NCI-H526 treated with DMSO at 0.1 percent for 48 hours (cell line): ENCODE measurements around the gene SYNGR1.

ENCODE experiments used
- DNase-seq: peaks from one replicate; lab custom pipeline; 2025; lab: John Stamatoyannopoulos, UW

The SYNGR1 gene, protein sequence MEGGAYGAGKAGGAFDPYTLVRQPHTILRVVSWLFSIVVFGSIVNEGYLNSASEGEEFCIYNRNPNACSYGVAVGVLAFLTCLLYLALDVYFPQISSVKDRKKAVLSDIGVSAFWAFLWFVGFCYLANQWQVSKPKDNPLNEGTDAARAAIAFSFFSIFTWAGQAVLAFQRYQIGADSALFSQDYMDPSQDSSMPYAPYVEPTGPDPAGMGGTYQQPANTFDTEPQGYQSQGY

GRCh38 chr22:39349967-39350726 is at the start of gene SYNGR1:
TSS of gene SYNGR1 (plus strand) at chr22:39349991. CDS start at chr22:39350011, 20 bp downstream.
- no peak for DNase-seq

- no peak for DNase-seq
Measured at GRCh38 chr22:39300186-39300830, 49.5 kb upstream of the SYNGR1 start.

- DNase-seq: no peak
Measured at GRCh38 chr22:39301108-39301507, 48.7 kb upstream of the SYNGR1 start.

DNA sequence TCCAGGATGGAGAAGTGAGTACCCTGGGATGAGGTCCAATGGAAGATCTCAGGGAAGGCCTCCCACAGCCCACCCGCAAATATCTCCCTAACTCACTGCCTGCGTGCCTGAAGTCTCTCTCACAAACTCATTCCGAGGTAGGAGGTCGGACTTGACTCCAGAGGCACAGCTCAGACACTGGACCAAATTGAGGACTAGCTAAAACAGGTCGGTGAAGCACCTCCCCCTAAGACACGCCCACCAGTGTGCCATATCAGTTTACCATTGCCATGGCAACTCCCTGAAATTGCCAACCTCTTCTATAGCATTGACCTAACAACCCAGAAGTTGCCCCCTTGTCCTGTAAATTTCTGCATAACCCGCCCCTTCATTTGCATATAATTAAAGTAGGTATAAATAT is 47.9 kb upstream of the SYNGR1 start:
- no peak for DNase-seq

DNA sequence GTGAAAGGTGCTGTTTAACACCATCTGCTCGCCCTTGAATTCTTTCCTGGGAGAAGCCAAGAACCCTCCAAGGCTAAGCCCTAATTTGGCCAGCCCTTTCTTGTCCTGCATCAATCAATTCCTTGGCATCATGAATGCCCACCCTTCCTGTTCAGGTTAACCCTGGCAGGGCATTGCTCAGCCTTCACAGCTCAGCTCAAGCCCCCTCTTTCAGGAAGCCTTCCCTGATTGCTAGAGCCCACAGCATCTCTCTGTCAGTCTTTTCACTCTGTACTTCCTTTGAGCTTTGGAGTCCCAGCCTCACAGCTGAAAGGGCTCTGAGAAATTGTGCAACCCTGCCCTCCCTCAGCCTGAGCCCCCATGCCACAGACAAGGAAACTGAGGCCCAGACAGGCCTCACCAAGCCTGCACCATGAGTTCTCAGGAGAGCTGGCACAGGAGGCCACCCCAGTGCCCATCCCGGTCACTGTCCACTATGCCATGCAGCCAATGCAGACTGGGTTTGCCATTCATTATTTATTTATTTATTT is 47.3 kb upstream of the SYNGR1 start:
- no peak for DNase-seq

DNA sequence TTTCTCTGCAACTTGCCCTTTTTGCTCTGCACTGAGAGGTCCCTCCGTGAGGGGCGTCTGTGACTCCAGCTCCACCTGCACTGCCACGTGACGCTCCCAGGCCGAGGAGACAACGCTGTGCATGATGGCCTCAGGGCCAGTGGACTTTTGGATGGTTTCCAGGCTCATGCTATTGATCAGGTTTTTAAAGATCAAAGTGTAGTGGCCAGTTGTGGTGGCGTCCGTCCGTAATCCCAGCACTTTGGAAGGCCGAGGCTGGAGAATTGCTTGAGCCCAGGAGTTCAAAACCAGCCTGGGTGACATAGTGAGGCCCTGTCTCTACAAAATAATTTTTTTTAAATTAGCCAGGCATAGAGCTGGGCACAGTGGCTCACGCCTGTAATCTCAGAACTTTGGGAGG is 46.4 kb upstream of the SYNGR1 start:
- DNase-seq: no peak

DNA sequence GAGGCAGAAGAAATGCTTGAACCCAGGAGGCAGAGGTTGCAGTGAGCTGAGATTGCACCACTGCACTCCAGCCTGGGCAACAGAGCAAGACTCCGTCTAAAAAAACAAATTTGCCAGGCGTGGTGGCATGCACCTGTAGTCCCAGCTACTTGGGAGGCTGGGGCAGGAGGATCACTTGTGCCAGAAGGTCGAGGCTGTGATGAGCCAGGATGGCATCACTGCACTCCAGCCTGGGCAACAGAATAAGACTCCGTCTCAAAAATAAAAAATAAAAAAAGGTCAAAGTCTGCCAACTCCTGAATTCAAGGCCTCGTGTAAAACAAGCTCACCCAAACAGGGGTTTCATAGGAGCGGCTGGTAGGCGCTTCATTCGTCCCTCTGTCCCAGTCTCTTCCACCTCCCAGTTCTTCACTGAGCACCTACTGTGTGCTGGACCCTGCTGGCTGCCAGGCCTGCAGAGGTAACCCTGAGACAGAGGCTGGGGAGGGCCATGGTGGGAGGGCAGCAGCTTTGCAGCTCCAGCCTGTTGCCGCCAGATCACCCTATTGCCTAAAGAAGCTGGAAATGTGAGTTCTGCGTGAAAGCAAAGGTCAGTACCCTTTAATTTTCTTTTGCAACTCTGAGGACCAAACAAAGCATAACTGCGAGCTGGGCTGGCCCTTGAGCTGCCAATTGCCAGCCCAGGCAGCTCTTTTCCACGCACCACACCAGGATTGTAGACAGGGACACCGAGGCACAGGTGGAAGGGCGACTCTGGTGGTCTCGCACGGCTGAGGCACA is 45.7 kb upstream of the SYNGR1 start:
- DNase-seq: no peak

DNA sequence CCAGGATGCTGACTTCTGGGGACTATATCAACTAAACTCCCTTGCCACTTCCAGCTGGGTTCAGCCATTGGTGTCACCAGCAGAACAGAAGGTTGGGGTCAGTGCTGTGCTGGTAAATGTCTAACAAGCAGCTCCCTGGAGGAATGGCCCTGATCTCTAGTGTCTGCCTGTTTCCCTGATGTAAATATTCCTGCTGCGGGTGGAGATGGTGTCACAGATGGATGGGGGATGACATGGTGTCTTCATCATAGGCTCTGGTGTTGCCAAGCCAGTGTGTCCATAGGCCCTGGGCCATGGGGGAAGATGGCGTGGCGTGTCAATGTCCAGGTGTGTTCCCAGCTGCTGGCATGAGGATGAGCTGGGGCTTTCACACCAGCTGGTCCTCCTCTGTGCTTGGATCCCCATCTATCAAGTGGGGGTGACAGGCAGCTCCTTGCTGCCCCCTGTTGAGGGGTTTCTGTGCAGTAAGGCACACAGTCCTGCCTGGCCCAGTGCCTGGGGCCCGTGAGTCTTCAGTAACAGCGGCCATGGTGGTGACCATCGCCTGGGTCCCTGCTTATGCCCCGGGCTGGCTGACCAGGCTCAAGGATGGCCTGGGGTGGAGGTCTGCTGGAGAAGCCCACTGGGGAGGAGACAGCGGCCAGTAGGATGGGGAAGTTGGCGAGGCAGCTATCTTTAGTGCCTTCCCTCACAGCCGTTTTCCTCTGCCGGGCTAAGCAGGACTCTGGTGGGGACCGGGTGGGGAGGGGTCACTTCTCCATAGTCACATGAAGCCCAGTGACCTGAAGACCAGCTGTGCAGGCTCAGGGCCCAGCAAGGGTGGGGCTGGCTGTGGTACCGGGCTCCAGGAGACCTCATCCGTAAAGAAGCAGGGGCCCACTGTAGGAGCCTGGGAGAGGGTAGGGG is 43.1 kb upstream of the SYNGR1 start:
- DNase-seq: no peak

DNA sequence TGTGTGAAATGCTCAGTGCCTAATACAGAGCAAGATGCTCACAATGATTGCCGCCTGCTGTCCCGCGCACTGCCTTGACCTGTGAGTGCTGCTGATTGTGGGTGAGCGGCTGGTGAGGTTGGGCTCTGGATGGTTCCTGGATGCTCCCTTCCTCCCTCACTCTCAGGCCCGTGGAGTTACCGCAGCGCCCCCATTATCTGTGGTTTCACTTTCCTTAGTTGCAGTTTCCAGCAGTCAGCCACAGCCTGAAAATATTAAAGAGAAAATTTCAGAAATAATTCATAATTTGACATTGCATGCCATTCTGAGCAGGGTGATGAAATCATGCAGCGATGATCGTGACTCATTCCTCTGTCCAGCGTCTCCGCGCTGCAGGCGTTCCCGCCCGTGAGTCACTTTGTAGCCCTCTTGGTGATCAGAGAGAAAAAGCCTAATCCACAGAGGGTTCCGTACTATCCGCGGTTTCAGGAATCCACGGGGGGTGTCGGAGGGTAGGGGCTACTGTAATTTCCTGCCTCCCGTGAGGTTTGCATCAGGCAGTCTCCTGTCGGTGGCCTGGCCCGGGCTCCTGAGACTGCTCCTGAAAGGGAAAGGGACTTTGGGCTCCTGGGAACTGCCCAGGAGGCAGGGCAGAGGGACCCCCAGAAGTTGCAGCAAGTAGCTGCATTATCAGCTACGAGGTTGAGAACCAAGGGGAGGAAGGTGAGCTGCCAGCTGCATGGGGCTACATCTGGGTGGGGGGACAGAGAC is 41.0 kb upstream of the SYNGR1 start:
- no peak for DNase-seq

DNA sequence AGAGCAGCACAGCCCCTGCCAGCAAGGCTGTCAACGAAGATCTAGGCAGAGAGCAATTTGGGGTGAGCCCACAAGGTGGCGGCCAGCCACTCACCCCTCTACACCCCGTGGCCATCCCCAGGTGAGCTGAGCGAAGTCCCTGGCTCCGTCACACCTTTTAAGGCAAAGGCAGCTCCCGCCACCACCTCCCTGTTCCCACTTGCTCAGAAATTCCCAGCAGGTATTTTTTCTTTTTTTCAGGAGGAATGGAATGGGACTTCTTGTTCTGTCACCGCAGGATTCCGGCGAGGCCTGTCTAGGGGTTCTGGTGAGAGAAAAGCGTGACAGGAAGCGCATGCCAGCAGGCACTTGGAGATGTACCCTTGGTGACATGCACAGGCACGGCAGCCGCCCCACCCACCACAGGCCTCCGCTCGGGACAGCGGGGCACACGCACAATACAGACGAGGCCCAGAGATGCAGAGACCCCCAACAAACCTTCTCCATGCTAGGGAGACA is 40.4 kb upstream of the SYNGR1 start:
- no peak for DNase-seq

- DNase-seq: no peak
Measured at GRCh38 chr22:39309881-39310714, 39.7 kb upstream of the SYNGR1 start.

DNA sequence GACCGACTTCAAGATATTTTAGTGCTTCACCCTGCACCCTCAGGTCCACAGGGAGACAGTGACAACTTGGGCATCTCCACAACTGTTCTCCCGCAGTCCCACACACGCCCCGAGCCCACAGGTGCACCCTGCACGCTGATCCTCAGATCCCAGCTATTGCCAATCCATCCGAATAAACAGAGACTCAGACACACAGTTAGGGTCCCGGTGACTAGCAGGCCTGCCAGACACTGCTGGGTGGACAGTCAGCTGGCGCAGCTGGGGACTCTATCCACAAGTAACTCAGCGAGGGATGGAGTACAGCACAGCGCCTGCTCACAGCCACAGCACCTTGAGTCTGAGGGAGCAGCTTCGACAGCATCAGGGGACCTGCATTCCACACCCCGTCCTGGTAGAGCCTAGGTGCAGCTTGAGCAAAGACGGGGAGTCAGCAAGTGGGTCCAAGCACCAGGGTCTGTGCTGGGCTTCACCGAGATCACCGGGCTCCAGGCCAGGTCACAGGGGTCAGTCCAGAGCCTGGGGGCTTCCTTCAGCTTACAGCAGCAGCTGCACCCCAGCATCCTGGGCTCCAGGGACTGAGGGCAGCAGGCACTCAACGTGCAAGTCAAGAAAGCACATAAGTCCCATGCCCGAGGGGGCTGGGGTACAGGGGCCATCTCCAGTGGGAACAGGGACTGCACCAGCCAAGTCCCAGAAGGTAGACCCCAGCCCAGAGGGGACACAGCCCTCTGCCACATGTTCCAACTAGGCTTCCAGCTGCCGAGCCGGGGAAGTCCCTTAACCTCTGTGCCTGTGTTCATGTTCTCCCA is 38.0 kb upstream of the SYNGR1 start:
- DNase-seq: no peak

DNA sequence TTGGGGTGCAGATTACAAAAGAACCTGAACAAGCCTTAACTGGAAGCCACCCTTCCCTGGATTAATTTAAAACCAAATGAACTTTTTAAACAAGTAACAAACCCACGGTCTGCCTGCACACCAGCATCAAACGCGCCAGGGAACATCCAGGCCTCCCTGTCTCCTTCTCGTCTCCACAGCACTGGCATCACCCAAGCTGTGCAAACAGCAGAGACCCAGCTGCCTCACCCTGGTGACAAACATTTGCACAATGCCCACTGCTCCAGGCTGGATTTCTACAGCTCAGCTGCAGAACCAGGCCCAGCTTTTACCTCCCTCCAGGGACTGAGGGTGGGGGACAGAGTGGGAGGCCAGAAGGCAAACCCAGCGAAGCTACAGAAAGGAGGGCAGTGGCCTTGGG is 37.4 kb upstream of the SYNGR1 start:
- DNase-seq: no peak

DNA sequence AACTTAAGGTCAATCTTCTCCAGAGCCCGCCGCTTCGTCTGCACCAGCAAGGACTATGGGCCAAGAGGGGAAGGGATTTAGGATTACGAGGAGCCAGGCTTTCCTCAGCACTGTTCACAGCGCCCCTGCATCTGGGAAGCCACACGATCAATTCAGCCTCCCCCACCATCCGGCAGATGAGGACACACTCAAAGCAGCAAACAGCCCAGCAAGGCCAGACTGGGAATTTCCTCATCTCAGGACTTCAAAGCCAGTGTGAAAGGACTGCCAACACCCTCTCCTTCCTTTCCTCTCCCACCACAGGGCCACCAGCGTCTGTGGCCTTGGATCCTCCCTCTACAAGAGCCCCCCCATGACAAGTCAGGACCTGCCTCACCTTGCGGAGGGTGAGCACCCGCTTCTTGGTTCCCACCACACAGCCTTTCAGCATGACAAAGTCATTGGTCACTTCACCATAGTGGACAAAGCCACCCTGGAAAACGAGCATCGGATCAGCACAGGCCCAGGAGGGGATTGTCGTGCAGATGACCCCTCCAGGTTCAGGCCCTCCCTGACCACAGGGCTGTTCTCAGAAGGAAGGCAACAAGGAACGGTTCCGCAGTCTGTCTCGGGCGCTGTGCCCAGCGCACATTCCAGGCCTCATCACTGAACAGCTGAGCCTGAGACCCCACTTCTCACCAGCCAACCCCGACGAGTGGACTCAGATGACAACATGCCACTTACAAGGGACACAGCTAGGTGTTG is 36.4 kb upstream of the SYNGR1 start:
- no peak for DNase-seq

GRCh38 chr22:39314251-39314971 is 35.4 kb upstream of the SYNGR1 start:
- DNase-seq: no peak

DNA sequence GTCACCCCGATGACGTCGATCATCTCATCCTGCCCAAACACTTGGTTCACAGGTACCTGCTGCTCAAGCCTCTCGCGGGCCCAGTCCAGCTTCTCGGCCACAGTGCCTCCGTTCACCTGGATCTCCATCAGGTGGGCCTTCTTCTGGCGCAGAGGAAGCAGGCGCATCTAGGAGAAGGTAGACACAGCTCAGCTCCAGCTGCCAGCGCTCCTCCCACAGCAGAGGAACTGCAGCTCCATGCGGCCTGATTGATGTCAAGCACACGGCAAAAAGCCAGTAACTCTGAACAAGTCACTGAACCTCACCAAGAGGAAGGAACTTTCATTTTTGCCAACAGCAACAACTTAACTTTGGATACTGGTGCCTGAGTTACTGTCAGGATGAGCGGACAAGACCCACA is 34.4 kb upstream of the SYNGR1 start:
- no peak for DNase-seq
